Parathyroid adenoma (tissue), 2 donors: ENCODE measurements around the gene FKBP15.

Experiments used
- H2AFZ ChIP-seq: fragments of 300-600 bp; sonication (generic); one replicate; pipeline ENCODE4 v1.7.0; 2017; ENCODE audit warnings: antibody characterized with exemption, mild to moderate bottlenecking
- H3K27ac ChIP-seq: fragments of 300-600 bp; sonication (generic); one replicate; pipeline ENCODE4 v1.7.0; 2017
- H3K27me3 ChIP-seq: fragments of 300-600 bp; sonication (generic); one replicate; pipeline ENCODE4 v1.7.0; 2017; ENCODE audit warnings: low read length; ENCODE audit not compliant: control insufficient read depth, insufficient read depth
- H3K36me3 ChIP-seq: fragments of 300-600 bp; sonication (generic); one replicate; pipeline ENCODE4 v1.7.0; 2017; ENCODE audit warnings: low read length; ENCODE audit not compliant: control insufficient read depth, insufficient read depth
- H3K4me1 ChIP-seq: fragments of 300-600 bp; sonication (generic); one replicate; pipeline ENCODE4 v1.7.0; 2017; ENCODE audit warnings: control low read depth
- H3K4me2 ChIP-seq: fragments of 300-600 bp; sonication (generic); one replicate; pipeline ENCODE4 v1.7.0; 2017; ENCODE audit warnings: low read length
- H3K4me3 ChIP-seq: fragments of 300-600 bp; sonication (generic); one replicate; pipeline ENCODE4 v1.7.0; 2017; ENCODE audit warnings: low read depth, low read length
- H3K79me2 ChIP-seq: fragments of 300-600 bp; sonication (generic); one replicate; pipeline ENCODE4 v1.7.0; 2017; ENCODE audit warnings: control low read depth
- H3K9ac ChIP-seq: fragments of 300-600 bp; sonication (generic); one replicate; pipeline ENCODE4 v1.7.0; 2017; ENCODE audit warnings: mild to moderate bottlenecking
- H3K9me3 ChIP-seq: fragments of 300-600 bp; sonication (generic); one replicate; pipeline ENCODE4 v1.7.0; 2017; ENCODE audit warnings: low read length; ENCODE audit not compliant: control insufficient read depth
- TF ChIP-seq, protein P1 (sequence below): fragments of 300-600 bp; sonication (generic); IDR thresholded peaks from one replicate; pipeline ENCODE4 v1.7.0; 2017; ENCODE audit warnings: antibody characterized with exemption, mild to moderate bottlenecking
- donor health status: primary hyperparathyroidism.

FKBP15 gene

DNA sequence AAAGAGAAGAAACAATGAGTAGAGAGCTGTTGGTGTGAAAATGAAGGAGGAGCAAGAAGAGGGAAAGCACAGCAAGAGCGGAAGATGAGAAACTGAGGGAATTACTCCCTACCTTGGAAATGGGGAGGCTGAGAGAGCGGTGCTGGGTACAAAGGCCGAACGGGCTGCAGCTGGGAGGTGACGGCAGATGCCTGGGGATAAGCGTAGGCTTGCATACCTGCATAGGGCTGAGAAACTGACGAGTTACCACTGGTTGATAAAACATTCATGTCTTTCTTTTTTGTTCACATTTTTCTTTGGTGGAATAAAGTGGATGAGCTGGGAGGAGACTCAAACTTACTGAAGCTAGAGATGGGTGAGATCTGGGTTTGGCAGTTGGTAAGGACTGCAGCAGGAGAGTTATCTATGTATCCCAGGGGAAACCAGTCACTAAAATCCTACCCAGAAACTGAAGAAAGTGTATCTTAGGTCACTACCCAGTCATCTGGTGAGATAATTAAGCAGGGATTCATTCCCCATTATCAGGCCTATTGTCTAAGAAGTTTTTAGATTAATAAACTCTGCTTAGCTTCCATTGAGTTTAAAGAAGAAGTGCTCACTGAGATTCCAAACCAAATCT, 34.8 kb downstream of the FKBP15 start:
- Histone ChIP-seq H3K79me2 (no peaks in the 10 kb centered on the region), H3K27ac (no peak overlapping the region), H3K9ac (no peak overlapping the region), H3K9me3 (no peaks in the 10 kb centered on the region), H3K4me2 (no peak overlapping the region), H3K36me3 (no peaks in the 10 kb centered on the region), H3K27me3 (no peaks in the 10 kb centered on the region), H2AFZ (no peak overlapping the region), H3K4me3 (no peak overlapping the region), H3K4me1 (no peaks in the 10 kb centered on the region)
- TF ChIP-seq, protein P1, sequence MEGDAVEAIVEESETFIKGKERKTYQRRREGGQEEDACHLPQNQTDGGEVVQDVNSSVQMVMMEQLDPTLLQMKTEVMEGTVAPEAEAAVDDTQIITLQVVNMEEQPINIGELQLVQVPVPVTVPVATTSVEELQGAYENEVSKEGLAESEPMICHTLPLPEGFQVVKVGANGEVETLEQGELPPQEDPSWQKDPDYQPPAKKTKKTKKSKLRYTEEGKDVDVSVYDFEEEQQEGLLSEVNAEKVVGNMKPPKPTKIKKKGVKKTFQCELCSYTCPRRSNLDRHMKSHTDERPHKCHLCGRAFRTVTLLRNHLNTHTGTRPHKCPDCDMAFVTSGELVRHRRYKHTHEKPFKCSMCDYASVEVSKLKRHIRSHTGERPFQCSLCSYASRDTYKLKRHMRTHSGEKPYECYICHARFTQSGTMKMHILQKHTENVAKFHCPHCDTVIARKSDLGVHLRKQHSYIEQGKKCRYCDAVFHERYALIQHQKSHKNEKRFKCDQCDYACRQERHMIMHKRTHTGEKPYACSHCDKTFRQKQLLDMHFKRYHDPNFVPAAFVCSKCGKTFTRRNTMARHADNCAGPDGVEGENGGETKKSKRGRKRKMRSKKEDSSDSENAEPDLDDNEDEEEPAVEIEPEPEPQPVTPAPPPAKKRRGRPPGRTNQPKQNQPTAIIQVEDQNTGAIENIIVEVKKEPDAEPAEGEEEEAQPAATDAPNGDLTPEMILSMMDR = no peak

DNA sequence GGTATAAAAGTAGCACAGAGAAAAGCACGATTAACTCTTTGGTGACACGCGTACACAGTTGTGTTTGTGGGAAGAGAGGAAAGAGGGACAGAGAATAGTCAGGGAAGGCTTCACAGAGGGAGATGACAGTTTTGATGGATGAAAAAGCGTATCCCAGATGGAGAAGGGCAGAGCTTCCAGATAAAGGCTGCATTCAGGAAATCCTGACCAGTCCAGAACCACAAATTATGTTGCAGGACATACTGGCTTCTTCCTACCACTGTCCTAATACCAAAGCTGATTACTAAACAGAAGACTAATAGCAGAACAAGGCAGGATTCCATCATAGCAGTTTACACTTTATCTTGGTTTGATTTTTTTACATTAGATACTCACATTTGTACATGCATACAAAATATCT, 35.8 kb downstream of the FKBP15 start:
- H3K9ac ChIP-seq = no peak overlapping the region
- no peaks in the 10 kb centered on the region for H3K36me3 ChIP-seq
- no peak overlapping the region for H2AFZ ChIP-seq
- no peak overlapping the region for H3K27ac ChIP-seq
- H3K4me1 ChIP-seq = no peaks in the 10 kb centered on the region
- H3K4me3 ChIP-seq = no peak overlapping the region
- no peaks in the 10 kb centered on the region for H3K27me3 ChIP-seq
- no peak overlapping the region for H3K4me2 ChIP-seq
- H3K79me2 ChIP-seq = no peaks in the 10 kb centered on the region
- H3K9me3 ChIP-seq = no peaks in the 10 kb centered on the region
- TF ChIP-seq, protein P1 = no peak

DNA sequence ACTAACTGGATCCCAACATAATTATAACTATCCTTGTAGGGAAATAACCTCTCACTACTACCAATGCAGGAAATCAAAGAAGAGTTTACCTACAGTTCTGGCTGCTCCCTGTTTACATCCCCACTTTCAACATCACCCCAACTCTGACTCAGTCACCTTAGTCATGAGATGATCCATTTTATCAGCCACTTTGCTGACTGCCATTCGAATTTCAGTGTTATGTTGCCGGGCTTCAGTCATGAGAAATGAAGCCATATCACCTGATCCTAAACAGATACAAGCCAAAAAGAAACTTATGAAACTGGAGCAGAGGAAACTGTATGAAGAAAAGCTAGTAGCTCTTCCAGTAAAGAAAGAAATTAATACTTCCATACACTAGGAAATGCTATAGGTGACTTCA, 36.5 kb downstream of the FKBP15 start:
- H3K36me3 ChIP-seq = no peaks in the 10 kb centered on the region
- no peaks in the 10 kb centered on the region for H3K79me2 ChIP-seq
- no peak overlapping the region for H3K4me3 ChIP-seq
- TF ChIP-seq, protein P1 = no peak
- H3K9ac ChIP-seq = no peak overlapping the region
- H3K4me2 ChIP-seq = no peak overlapping the region
- H3K4me1 ChIP-seq = no peaks in the 10 kb centered on the region
- no peak overlapping the region for H3K27ac ChIP-seq
- H3K27me3 ChIP-seq = no peaks in the 10 kb centered on the region
- H2AFZ ChIP-seq = no peak overlapping the region
- H3K9me3 ChIP-seq = no peaks in the 10 kb centered on the region

DNA sequence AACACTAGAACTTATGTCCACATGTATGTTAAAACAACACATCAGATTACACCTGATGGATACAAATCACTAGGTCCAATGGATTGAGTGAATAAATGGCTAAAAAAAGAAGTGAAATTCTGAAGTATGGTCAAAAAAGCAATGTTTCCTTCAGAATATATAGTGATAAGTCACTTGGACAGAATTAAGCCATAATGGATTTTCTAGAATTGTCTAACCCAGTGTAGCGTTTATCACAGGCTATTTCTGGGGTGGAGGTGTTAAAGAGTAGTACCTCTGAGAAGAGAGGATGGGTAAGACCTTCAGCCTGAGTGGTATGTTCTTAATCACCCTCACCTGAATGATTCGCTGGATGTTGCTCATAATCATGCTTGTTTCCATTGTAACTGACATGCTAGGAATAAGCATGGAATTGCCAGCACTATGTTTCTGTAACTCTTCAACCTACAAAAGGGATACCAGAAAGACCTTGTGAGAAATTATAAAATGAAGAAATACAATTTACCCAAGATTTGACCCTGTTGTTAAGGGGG, 37.1 kb downstream of the FKBP15 start:
- TF ChIP-seq, protein P1 = no peak
- Histone ChIP-seq H3K9ac (no peak overlapping the region), H3K27ac (no peak overlapping the region), H3K9me3 (no peaks in the 10 kb centered on the region), H3K4me1 (no peaks in the 10 kb centered on the region), H3K27me3 (no peaks in the 10 kb centered on the region), H2AFZ (no peak overlapping the region), H3K36me3 (no peaks in the 10 kb centered on the region), H3K4me2 (no peak overlapping the region), H3K79me2 (no peaks in the 10 kb centered on the region), H3K4me3 (no peak overlapping the region)

DNA sequence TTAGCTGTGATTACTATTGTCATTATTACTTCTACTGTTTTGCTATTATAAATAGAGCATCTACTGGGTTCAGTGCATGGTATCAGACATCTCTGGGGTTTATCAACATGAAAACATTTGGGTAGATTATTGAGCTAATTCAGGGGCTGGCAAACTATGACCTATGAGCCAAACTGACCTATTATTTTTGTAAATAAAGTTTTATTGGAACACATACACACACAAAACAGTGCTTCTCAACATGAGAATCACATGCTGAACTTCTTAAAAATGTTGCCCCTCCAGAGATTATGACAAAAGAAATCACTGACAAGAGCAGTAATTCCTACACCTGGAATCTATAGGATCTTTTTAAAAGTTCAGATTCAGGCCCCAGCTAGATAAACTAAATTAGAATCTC, 39.9 kb downstream of the FKBP15 start:
- Histone ChIP-seq H3K27ac (no peak overlapping the region), H3K9ac (no peak overlapping the region), H3K79me2 (no peaks in the 10 kb centered on the region), H3K36me3 (no peaks in the 10 kb centered on the region), H3K4me2 (no peak overlapping the region), H2AFZ (no peak overlapping the region), H3K4me1 (no peaks in the 10 kb centered on the region), H3K4me3 (no peak overlapping the region), H3K27me3 (no peaks in the 10 kb centered on the region), H3K9me3 (no peaks in the 10 kb centered on the region)
- TF ChIP-seq, protein P1 = no peak
